Measurements from ENCODE around the gene MYO1B. TPM values are rescaled to one million over a fixed set of nuclear protein-coding genes. Genes with fewer than 3 reads are reported as not detected.
A peak's percentile ranks its signal among the peaks of the same experiment; 100 is the strongest.

MYO1B gene
- polyA plus RNA-seq, 3 donors, result 105 to 122 (median 121) TPM

DNA sequence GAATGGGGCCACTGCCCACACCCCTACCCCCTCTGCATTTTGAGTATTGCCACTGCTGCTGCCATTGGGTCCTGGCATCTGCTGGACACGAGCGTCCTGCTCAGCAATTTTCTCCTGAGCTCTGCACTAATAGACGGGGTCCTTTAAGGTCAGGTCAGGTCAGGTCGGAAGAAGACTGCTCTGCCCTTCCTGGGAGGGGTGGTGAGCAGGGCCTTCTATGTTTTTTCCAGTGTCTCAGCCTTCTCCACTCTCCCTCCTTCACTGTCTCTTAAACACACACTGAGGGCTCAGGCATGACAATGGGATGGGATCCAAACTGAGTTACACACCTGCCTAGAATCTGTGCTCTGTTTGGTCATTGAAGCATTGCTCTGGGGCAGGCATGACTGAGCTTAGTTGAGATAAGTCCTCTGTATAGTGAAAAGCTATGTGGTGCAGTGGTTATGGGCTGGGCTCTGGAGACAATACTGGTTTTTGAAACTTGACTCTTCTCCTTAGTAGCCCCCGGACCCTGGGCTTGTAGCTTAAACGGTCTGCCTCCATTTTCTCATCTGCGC, 10.6 kb downstream of the MYO1B start:
- DNase-seq (ENCODE audit: low read depth in 3 of 3, low spot score in 2 of 3), result no peak

GRCh38 chr2:191257934-191258333, 12.7 kb downstream of the MYO1B start:
- DNase-seq (ENCODE audit: low read depth in 3 of 3, low spot score in 2 of 3), result no peak

DNA sequence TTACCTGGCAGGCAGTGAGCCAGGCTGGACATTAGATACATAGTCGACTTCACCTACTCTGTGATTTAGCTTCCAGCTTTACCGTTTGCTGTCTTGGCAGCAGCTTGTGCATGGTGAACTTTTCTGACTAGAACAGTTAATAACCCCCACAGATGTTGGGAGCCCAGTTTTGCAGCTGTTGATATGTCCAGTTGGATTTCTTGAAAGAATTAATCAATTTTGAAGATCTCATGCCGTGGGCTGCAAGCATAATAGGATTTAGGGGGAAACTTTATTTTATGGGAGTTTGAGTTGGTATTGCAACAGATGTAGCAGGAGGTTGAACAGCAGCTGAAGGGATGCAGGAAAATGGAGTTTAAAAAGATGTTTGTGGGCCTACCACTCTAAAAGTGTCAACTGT, 13.8 kb downstream of the MYO1B start:
- DNase-seq (ENCODE audit: low read depth in 3 of 3, low spot score in 2 of 3), result no peak

DNA sequence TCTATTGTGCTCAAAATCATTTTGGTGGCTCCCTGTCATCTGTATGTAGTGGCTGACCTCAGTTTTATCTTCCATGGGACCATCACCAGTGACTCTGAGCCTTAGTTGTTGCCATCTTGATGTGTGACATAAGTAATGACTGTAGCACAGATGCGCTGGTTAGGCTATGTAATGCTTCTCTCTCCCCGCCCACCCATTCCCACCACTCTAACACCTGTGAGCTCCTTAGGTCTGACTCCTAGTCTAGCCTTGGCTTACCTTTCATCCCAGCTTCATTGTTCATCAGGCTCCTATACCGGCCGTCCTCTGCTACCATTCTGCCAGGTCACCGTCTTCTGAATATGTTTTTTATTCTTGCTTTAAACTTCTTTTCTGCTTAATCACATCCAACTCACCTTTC, 17.2 kb downstream of the MYO1B start:
- no peak for DNase-seq (ENCODE audit: low read depth in 3 of 3, low spot score in 2 of 3)

DNA sequence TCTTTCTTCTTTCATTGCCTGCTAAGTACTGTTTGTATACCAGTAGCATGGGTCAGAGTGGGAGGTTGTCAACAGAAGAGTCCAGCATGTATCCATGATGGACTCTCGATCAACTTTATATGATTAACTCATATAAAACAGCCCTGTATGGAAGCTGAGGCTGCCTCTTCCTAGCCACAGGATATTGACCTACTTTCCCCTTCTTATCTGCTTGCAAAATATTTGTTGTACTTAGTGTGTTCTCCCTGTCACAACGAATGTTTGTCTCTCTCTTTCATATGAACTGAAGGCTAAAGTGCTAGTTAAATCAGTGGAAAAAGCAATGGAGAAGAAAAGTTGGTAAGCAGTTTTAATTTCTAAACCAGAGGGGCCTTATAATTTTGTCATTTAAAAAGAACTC, 17.8 kb downstream of the MYO1B start:
- no peak for DNase-seq (ENCODE audit: low read depth in 3 of 3, low spot score in 2 of 3)

DNA sequence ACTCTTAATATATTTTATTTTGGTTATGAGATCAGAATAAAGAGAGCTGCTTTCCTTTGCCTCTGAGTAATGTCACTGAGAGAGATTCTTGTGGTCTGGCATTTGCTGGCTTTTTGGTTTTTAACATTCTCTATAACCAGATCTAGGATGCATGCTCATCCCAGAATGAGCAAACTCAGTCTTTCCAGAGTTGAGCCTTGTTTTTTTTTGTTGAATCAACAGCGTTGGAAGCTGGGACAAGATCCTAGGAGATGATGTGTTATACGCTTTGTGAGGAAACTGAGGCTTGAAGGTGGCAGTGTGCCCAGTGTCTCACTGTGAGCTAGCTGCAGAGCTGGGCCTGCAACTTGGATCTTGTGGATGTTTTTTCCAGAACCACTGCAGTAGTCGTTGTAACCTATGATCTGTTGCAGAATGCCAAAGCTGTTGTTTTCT, 19.5 kb downstream of the MYO1B start:
- DNase-seq (ENCODE audit: low read depth in 3 of 3, low spot score in 2 of 3), result no peak

DNA sequence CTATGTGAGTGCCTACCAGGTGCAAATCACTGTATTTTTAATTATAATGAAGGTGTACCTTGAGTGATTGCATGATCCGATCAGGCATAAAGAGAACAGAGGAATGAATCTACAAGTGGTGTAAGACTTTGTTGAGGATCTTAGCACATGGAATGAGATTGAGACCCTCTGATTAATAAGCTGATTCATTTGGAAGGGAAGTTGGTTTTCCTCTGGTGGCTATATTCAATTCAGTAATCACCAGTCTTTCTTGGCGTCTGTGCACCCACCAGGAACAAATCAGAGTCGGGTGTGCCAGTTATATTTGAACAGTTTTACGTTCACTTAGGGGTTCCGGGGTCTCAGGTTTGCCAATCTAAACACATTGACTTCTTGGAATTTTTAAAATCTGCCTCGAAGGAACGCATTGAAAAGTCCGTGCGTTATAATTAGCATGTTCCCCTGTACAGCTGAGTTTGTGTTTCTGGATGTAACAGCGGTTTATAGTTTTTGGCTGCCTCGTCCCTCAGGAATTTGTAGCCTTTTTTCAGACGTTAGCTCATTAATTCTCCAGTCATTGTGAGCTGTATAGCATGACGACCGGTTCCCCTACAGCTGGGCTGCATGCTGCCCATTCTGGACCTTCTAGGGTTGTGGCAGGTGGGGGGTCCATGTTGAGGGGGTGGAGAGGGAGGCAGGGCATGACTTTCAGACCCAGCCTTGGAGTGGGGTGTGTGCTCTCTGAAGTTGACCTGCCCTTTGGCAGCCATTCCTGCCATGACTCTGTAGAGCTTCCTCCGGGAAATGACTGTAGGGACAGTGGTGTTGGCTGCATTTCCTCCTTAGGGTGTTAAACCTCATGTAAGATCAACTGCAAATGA, 20.3 kb downstream of the MYO1B start:
- peak in 2 of 3 donors; percentile 54 to 62 for DNase-seq (ENCODE audit: low read depth in 3 of 3, low spot score in 2 of 3)

- DNase-seq (ENCODE audit: low read depth in 3 of 3, low spot score in 2 of 3), result no peak
Observed at GRCh38 chr2:191266201-191266600, 21.0 kb downstream of the MYO1B start.

GRCh38 chr2:191268596-191268995, 23.4 kb downstream of the MYO1B start:
- no peak for DNase-seq (ENCODE audit: low read depth in 3 of 3, low spot score in 2 of 3)

- no peak for DNase-seq (ENCODE audit: low read depth in 3 of 3, low spot score in 2 of 3)
Observed at GRCh38 chr2:191270306-191271161, 25.3 kb downstream of the MYO1B start.

- DNase-seq (ENCODE audit: low read depth in 3 of 3, low spot score in 2 of 3), result no peak
Observed at GRCh38 chr2:191272064-191272463, 26.9 kb downstream of the MYO1B start.

- DNase-seq (ENCODE audit: low read depth in 3 of 3, low spot score in 2 of 3), result no peak
Observed at GRCh38 chr2:191274413-191274815, 29.2 kb downstream of the MYO1B start.

DNA sequence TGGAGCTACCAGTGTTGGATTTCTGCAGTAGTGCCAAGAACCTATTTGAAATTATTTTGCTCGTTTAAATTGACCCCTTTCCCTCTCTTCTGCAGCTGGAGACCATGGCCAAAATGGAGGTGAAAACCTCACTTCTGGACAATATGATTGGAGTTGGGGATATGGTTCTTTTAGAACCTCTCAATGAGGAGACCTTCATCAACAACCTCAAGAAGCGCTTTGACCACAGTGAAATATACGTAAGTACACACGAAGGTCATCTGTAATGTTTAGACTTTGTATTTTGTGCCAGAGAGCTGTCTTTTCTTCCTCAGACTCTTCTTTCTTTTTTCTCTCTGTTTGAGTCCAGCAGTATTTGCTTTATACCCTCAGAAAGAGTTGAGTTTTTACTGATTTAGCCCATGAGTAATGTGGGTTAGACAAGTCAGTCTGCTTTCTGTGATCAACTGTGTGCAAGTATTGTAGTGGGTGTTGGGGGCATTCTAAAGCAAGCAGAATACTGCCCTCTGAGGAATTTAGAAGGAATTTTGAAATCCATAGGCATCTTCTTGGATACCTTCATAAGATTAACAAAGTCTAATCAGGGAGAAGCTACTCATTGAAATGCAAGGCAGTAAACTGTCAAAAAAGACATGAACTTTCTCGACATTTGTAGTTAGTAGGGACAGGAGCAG, 31.7 kb downstream of the MYO1B start:
- DNase-seq (ENCODE audit: low read depth in 3 of 3, low spot score in 2 of 3), result no peak

- no peak for DNase-seq (ENCODE audit: low read depth in 3 of 3, low spot score in 2 of 3)
Observed at GRCh38 chr2:191280290-191280689, 35.1 kb downstream of the MYO1B start.

DNA sequence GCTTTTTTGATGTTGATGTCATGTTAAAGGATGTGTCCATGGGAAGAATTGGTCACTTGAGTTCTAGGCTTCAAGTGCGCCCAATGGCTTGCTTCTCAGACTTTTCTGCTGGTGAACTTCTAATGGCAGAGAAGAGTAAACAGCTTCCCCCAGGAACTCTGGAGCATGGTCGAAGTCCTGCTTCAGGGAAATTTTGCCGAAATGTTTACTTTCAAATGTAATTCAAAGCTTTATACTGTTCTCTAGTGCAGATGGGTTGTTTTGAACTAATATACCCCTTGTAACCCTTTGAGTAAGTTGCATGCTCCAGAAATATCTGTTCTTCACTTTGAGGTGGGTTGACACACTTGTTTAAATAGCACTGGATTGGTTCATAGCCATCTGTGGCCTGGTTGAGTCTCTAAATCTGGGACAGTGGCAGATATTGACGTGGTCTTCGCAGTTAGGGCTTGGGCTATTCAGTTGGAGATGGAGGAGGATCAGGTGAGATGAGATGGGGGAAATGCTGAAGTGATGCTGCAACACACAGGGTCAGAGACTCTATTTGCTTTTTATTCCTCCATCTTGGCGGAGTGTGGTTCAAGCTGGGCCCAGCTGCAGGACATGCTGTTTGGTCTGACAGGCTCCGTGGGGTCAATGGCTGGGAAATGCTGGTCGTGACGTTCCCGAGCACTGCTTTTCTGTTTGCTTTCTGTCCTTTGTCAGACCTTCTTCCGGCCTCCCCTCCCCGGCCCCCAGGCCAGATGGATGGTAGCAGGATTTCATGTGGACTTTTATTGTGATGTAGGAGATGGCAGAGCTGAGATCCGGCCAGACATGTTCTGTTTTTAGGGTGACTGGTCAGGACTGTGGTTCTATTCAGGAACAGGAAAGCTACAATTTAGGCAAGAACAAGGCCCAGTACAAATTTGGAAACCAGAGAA, 35.9 kb downstream of the MYO1B start:
- no peak for DNase-seq (ENCODE audit: low read depth in 3 of 3, low spot score in 2 of 3)

DNA sequence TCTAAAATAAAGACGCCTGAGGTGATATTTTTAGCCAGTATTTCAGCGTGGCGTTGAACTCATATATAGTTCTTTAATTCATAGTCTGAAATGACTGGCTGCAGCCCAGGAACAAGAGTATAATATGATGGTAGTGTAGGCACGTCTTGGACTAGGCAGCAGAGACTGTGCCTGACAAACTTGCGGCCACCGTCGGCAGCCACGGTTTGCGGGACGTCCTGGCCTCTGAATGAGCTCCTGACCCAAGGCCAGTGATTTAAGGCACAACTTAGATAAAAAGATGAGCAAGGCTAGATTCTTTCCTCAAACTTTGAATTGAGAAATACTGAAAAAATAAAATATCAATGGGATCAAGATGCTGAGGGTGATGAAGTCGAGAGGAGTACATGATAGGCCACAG, 40.0 kb downstream of the MYO1B start:
- DNase-seq (ENCODE audit: low read depth in 3 of 3, low spot score in 2 of 3), result no peak

DNA sequence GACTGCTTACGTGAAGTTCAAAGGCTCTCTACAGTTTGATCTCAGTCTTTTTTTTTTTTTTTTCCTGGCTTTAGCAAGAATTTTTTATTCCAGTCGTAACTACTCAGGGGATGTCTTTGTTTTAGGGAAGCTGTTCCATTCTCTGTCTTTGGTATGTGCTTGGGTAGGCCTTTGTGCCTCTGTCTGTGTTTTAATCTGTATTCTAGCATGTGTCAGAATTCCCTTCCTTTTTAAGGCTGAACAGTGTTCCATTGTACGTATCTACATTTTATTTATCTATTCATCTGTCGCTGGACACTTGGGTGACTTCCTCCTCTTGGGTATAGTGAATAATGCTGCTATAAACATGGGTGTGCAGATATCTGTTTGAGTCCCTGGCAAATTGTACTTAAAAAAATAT, 42.6 kb downstream of the MYO1B start:
- DNase-seq (ENCODE audit: low read depth in 3 of 3, low spot score in 2 of 3), result no peak

DNA sequence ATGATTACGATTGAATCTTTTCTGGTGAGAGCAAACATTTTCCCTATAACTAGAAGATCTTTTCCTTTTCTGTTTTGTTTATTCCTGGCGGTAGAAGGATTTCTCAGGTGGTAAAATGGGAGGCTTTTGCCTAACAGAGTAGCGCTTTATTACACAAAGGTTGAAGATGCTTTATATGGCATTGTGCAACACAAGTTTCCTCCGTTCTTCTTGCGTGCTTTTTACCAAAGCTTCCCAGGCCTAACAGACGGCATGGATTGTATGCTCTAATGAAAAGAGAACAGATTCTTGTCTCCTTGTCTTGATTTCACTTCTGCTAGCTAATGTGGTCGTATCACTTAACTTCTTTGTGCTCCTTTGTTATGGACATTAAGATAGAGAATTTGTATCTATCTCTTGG, 43.8 kb downstream of the MYO1B start:
- no peak for DNase-seq (ENCODE audit: low read depth in 3 of 3, low spot score in 2 of 3)

- no peak for DNase-seq (ENCODE audit: low read depth in 3 of 3, low spot score in 2 of 3)
Observed at GRCh38 chr2:191291471-191291870, 46.3 kb downstream of the MYO1B start.

GRCh38 chr2:191292869-191293268, 47.7 kb downstream of the MYO1B start:
- DNase-seq (ENCODE audit: low read depth in 3 of 3, low spot score in 2 of 3), result no peak
